ENCODE measurements around the gene SLC25A29. TPM values are rescaled to one million over a fixed set of nuclear protein-coding genes. Genes with fewer than 3 reads are reported as not detected.

Gene SLC25A29
- total RNA-seq = 1 to 10 TPM; 3.4 to 3.7 TPM

GRCh38 chr14:100306101-100306997 lies at the start of gene SLC25A29:
Gene SLC25A29, minus strand, starts transcription at chr14:100306444. Its CDS starts 212 bp downstream, at chr14:100306232.

GRCh38 chr14:100323121-100323941 lies 17.1 kb upstream of the SLC25A29 start, which contains the start of gene SLC25A47:
Gene SLC25A47, plus strand, starts transcription at chr14:100323339. Its CDS starts 76 bp downstream, at chr14:100323415.

Small RNA genes within 50 kb of the gene (microRNA-seq; reads per million reads assigned to microRNA genes)
- 0.83 reads per million for gene MIR345 (ENCODE audit: borderline microRNAs expressed, borderline replicate concordance)
- gene MIR6764 (ENCODE audit: borderline microRNAs expressed, borderline replicate concordance) = not detected

Other genes with a start within 250 kb of the SLC25A29 start
- 1,000 to 10,000 TPM in 1 of 2 experiments, 100 to 1,000 TPM in 1; 940 to 1,018 TPM for gene EVL, start 241.0 kb downstream of the SLC25A29 start, total RNA-seq
- gene DEGS2, start 146.8 kb downstream of the SLC25A29 start, total RNA-seq = under 1 TPM; 0.29 to 0.58 TPM
- gene YY1, start 67.3 kb downstream of the SLC25A29 start, total RNA-seq = 100 to 1,000 TPM in 1 of 2 experiments, 10 to 100 TPM in 1; 94.2 to 102 TPM
- gene SLC25A47, start 16.9 kb upstream of the SLC25A29 start, total RNA-seq = not detected
- gene WDR25, start 70.0 kb upstream of the SLC25A29 start, total RNA-seq = 1 to 10 TPM; 7.1 to 7.2 TPM